PC-3 (cell line): ENCODE measurements around the gene NPEPL1. TPM values are rescaled to one million over a fixed set of nuclear protein-coding genes. Genes with fewer than 3 reads are reported as not detected.

Source experiments
- ATAC-seq: fragments of 200-7000 bp; cut with Tn5 transposase; 2 replicates; pipeline ENCODE4 v1.9.1; 2020; ENCODE audit warnings: mild to moderate bottlenecking, moderate library complexity
- BruUV-seq: library from RNA; stranded (reverse); fragments of 400-500 nt; replicated peaks from 2 replicates; lab custom pipeline; 2021; lab: Mats Ljungman, UMichigan
- CTCF ChIA-PET: fragments of 300-600 bp; sonication (Branson Sonifier 250); formaldehyde crosslinking; loops from one replicate; lab custom pipeline; 2022; ENCODE audit warnings: antibody characterized with exemption; lab: Charles Lee
- POLR2A ChIA-PET: fragments of 300-600 bp; sonication (Branson Sonifier 250); formaldehyde crosslinking; loops from one replicate; lab custom pipeline; 2022; ENCODE audit warnings: antibody characterized with exemption; ENCODE audit not compliant: unreplicated experiment; lab: Charles Lee
- DNase-seq: peaks from one replicate; pipeline ENCODE4 v3.0.0-alpha.2; 2015
- H2AFZ ChIP-seq: fragments of 300-600 bp; sonication (generic); 2 replicates; pipeline ENCODE4 v1.6.0; 2016; ENCODE audit warnings: antibody characterized with exemption, low read length
- H3F3A ChIP-seq: fragments of 300-600 bp; sonication (generic); one replicate; pipeline ENCODE4 v1.6.0; 2017; ENCODE audit warnings: antibody characterized with exemption, low read length, control low read depth, mild to moderate bottlenecking; ENCODE audit not compliant: unreplicated experiment
- H3K27ac ChIP-seq: fragments of 300-600 bp; sonication (generic); 2 replicates; pipeline ENCODE4 v1.5.1; 2016; ENCODE audit warnings: mild to moderate bottlenecking, low read length
- H3K27me3 ChIP-seq: fragments of 300-600 bp; sonication (generic); 2 replicates; pipeline ENCODE4 v1.6.1; 2016; ENCODE audit warnings: low read length, mixed read lengths
- H3K36me3 ChIP-seq: fragments of 300-600 bp; sonication (generic); 2 replicates; pipeline ENCODE4 v1.6.1; 2016; ENCODE audit warnings: low read depth, mixed run types, low read length, mixed read lengths
- H3K4me1 ChIP-seq: fragments of 300-600 bp; sonication (generic); 2 replicates; pipeline ENCODE4 v1.5.1; 2016; ENCODE audit warnings: low read length; ENCODE audit not compliant: insufficient read depth
- H3K4me2 ChIP-seq: fragments of 300-600 bp; sonication (generic); 2 replicates; pipeline ENCODE4 v1.6.0; 2016; ENCODE audit warnings: low read length
- H3K4me3 ChIP-seq: fragments of 300-600 bp; sonication (generic); 2 replicates; pipeline ENCODE4 v1.5.1; 2016; ENCODE audit warnings: mild to moderate bottlenecking, low read length, mixed read lengths
- H3K79me2 ChIP-seq: fragments of 300-600 bp; sonication (generic); 2 replicates; pipeline ENCODE4 v1.6.1; 2017; ENCODE audit warnings: low read length, mixed read lengths
- H3K9ac ChIP-seq: fragments of 300-600 bp; sonication (generic); 2 replicates; pipeline ENCODE4 v1.6.0; 2016; ENCODE audit warnings: mild to moderate bottlenecking, low read length
- H3K9me2 ChIP-seq: fragments of 300-600 bp; sonication (generic); replicated peaks from 2 replicates; pipeline ENCODE4 v1.6.1; 2016; ENCODE audit warnings: mixed run types, low read length, mixed read lengths
- H3K9me3 ChIP-seq: fragments of 300-600 bp; sonication (generic); 2 replicates; pipeline ENCODE4 v1.6.1; 2016; ENCODE audit warnings: low read length, mixed read lengths
- H4K20me1 ChIP-seq: fragments of 300-600 bp; sonication (generic); 2 replicates; pipeline ENCODE4 v1.6.1; 2016; ENCODE audit warnings: low read length, mixed read lengths
- CTCF ChIP-seq: fragments of 300-600 bp; sonication (generic); conservative IDR thresholded peaks from 2 replicates; pipeline ENCODE4 v1.5.1; 2017; ENCODE audit warnings: antibody characterized with exemption, low read depth, mild to moderate bottlenecking, low read length
- EZH2 ChIP-seq: fragments of 300-600 bp; sonication (generic); IDR thresholded peaks from one replicate; pipeline ENCODE4 v1.6.1; 2017; ENCODE audit warnings: antibody characterized with exemption, mild to moderate bottlenecking, low read length; ENCODE audit not compliant: unreplicated experiment
- EZH2phosphoT487 ChIP-seq: fragments of 300-600 bp; sonication (generic); IDR thresholded peaks from 2 replicates; pipeline ENCODE4 v1.6.1; 2018; ENCODE audit warnings: mild to moderate bottlenecking, antibody characterized with exemption, low read length, borderline replicate concordance
- intact Hi-C: fragments of 100-400 bp; cut with micrococcal nuclease; formaldehyde crosslinking; loops from 2 replicates; pipeline ENCODE4 v1.9.0; 2023
- total RNA-seq: library from RNA; depleted of rRNA; stranded (reverse); fragments of >200 nt; gene quantifications from 2 replicates; pipeline ENCODE4 v1.2.3, GENCODE V29; 2014

Gene NPEPL1
- total RNA-seq, 1 experiment from 2014 or later, result 49.7 TPM

DNA sequence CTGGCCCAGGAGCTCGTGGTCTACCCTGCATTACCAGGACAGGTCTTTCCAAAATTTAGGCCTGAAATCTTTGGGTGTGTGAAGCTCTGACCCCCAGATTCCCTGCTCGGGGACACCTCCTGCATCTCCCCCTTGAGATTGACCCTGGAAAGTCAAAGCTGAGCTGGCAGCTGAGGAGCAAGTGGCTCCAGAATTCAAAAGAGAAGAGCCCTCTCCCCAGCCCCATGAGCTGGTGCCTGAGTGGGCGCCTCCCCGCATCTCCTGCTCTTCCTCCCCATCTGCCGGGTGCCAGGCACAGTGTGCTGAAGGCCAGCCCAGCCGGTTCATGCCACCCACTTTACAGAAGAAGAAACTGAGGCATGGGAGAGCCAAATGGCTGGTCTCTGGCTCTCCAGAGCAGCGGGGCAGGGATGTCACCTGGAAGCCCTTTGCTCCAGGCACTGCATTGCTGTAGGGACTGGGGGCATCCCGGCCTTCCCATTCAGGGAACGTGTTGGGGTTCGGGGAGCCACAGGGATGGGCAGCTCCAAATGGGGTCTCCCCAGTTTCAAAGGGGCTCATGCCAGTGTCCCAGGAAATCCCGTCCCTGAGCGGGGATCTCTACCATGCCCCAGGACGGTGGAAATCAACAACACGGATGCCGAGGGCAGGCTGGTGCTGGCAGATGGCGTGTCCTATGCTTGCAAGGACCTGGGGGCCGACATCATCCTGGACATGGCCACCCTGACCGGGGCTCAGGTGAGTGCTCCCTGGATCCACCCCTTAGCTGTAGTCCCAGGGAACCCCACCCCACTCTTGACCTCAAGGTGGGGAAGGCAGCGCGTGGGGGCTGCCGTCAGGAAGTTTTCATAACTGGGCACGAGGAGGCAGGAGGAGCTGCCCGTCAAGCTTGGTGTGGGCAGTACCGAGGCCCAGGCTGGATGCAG is 20.5 kb downstream of the NPEPL1 start:
- ATAC-seq (no peak), DNase-seq (no peak)
- H2AFZ ChIP-seq, result no peak overlapping the region
- H3K4me3 ChIP-seq, result no peak overlapping the region
- no peak overlapping the region for H3K4me2 ChIP-seq
- H3K27me3 ChIP-seq, result no peaks in the 10 kb centered on the region
- POLR2A ChIA-PET, result no interaction called here
- H3K9me2 ChIP-seq, result no peaks in the 10 kb centered on the region
- no peaks in the 10 kb centered on the region for H3K4me1 ChIP-seq
- no peaks in the 10 kb centered on the region for H3K9me3 ChIP-seq
- H3K9ac ChIP-seq, result no peak overlapping the region
- no peaks in the 10 kb centered on the region for H3K79me2 ChIP-seq
- intact Hi-C loops, result no loop called here
- CTCF ChIA-PET, result no interaction called here
- TF ChIP-seq CTCF, result no peak
- TF ChIP-seq EZH2, result no peak
- no peak for TF ChIP-seq EZH2phosphoT487
- H3F3A ChIP-seq, result no peaks in the 10 kb centered on the region
- no peaks in the 10 kb centered on the region for H3K36me3 ChIP-seq
- BruUV-seq, result no TSS peak
- H3K27ac ChIP-seq, result no peak overlapping the region
- H4K20me1 ChIP-seq, result no peaks in the 10 kb centered on the region

DNA sequence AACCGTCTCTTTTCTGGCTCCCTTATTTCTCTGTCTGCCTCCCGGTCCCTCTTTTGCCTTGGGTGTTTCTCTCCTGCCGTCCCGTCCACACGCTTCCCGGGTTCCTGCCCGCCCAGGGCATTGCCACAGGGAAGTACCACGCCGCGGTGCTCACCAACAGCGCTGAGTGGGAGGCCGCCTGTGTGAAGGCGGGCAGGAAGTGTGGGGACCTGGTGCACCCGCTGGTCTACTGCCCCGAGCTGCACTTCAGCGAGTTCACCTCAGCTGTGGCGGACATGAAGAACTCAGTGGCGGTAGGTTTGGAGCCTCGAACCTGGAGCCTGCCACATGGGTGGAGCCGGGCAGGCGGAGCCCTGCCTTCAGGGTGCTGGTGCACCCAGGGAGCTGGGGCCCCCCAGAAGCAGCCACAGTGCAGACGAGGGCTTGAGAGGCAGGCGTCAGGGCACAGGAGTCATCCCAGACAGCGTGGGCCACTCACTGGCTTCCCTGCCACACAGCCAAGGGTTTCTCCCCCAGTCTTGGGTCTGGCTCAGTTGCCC is 21.3 kb downstream of the NPEPL1 start:
- H3K9me3 ChIP-seq, result no peaks in the 10 kb centered on the region
- no peak overlapping the region for H3K4me3 ChIP-seq
- no peak overlapping the region for H2AFZ ChIP-seq
- TF ChIP-seq EZH2phosphoT487 (no peak), EZH2 (no peak), CTCF (no peak)
- H3K9me2 ChIP-seq, result no peaks in the 10 kb centered on the region
- no peak overlapping the region for H3K27ac ChIP-seq
- no peaks in the 10 kb centered on the region for H3K36me3 ChIP-seq
- BruUV-seq, result no TSS peak
- no peak overlapping the region for H3K9ac ChIP-seq
- H3K4me1 ChIP-seq, result no peaks in the 10 kb centered on the region
- H3K27me3 ChIP-seq, result no peaks in the 10 kb centered on the region
- ChIA-PET POLR2A (no interaction called here), CTCF (no interaction called here)
- H3K4me2 ChIP-seq, result no peak overlapping the region
- no peaks in the 10 kb centered on the region for H3K79me2 ChIP-seq
- DNase-seq, result no peak
- intact Hi-C loops, result no loop called here
- no peak for ATAC-seq
- no peaks in the 10 kb centered on the region for H4K20me1 ChIP-seq
- no peaks in the 10 kb centered on the region for H3F3A ChIP-seq
